GM21390 (cell line): Measurements from ENCODE around the gene C11orf65.
"Not testable (repeated sequence)": the region's sequence is repeated elsewhere in the genome, so short reads cannot be mapped to it uniquely, and the experiment has no call there.

Source experiments
- ATAC-seq: cut with Tn5 transposase; IDR thresholded peaks from one replicate; pipeline ENCODE4 v1.9.1; 2021; ENCODE audit not compliant: unreplicated experiment

Gene C11orf65

DNA sequence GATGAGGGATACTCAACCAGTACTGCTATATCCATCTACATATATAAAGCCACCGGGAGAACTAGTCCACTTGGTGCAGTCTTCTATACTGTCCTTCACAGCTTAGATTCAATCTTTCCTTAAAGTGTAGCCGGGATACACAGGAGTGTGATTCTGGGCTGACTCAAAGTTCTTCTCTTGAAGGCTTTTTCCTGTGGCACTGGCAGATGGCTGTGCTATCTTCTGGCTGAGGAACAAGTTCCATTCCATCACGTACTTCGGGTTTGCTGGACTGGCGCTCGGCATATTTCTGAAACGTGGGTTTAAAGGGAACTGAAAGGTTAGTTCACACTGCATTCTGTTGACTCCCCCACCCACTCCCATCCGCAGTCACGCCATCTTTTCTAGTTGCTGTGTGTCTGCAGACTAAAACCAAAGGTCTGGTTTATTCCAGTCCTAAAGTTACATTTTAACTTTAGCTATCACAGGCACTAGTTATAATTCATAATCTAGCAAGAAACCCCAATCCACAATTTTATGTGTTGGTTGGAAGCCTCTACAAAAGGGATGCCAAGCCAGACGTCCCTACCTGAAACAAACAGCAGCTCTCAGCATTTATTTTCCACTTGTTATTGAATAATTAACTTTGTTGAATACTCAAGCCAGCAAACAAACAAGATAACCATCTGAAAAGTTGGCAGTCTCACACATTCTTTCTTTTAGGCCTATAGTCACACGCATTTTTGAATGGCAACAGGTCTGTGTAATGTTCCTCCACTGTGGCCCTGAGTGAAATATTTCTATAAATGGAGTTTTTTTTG, 7.5 kb upstream of the C11orf65 start:
- ATAC-seq = no peak

DNA sequence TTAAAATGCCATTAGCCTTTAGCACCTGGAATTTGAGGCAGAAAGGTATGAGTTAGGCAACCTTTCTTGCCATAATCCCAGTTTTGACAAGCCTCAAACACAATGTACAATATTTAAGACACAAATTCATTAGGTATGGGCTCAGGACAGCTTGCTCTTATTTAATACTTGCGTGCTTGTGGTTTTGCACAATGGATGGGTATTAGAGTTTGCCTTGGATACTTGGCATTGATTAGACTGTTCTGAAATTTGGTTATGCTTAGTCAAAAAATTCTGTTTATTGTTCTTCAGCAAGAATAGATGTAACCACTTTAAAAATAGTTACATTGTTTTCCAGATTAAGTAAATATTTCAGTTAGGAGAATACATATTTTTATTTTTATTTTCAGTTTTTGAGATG, 5.4 kb upstream of the C11orf65 start:
- ATAC-seq = no peak

- ATAC-seq = no peak
These were observed 1.1 kb upstream of the C11orf65 start for GRCh38 chr11:108468478-108468864.

- ATAC-seq = no peak
These were observed 924 bp downstream of the C11orf65 start for GRCh38 chr11:108466405-108466804.

GRCh38 chr11:108453207-108453835, 14.0 kb downstream of the C11orf65 start:
- no peak for ATAC-seq

DNA sequence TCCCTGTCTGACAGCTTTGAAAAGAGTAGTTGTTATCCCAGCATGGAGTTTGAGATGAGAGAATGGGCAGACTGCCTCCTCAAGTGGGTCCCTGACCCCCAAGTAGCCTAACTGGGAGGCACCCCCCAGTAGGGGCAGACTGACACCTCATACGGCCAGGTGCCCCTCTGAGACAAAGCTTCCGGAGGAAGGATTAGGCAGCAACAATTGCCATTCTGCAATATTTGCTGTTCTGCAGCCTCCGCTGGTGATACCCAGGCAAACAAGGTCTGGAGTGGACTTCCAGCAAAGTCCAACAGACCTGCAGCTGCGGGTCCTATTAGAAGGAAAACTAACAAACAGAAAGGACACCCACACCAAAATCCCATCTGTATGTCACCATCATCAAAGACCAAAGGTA, 25.9 kb downstream of the C11orf65 start:
- ATAC-seq = not testable (repeated sequence)

- ATAC-seq = no peak
These were observed 30.7 kb downstream of the C11orf65 start for GRCh38 chr11:108436594-108436993.

GRCh38 chr11:108435066-108435465, 32.3 kb downstream of the C11orf65 start:
- ATAC-seq = no peak

- no peak for ATAC-seq
These were observed 34.5 kb downstream of the C11orf65 start for GRCh38 chr11:108432783-108433182.

DNA sequence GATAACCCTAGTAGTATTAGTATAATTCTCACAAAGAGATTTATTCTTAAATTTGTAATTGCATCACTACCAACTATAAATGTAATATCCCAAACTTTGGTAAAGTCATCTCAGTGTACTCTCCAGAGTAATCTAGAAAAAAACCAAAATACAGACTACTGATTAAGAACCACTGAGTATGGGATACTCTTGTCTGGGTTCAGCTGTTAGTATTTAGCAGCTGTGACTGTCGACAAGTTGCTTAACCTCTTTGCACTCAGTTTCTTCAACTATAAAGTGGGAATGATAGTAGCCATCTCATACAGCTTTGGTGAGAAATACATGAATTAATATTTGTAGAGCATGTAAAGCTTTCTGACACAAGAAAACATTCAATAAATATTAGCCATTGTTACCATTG, 35.3 kb downstream of the C11orf65 start:
- ATAC-seq = no peak

DNA sequence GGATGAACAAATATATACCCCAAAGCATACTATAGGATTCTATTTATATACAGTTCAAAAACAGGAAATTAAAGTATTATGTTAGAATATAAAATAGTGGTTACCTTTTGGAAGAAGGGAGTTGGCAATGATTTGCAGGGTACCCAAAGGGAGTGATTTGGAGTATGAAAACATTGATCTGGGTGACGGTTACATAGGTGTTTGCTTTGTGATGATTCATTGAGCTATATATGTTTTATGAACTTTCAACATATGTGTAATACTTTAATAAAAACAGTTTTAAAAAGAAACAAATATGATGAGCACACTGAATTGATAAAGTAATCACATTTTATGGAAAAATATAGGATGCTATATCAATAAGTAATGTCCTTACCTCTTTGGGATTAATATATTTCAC, 36.0 kb downstream of the C11orf65 start:
- no peak for ATAC-seq

DNA sequence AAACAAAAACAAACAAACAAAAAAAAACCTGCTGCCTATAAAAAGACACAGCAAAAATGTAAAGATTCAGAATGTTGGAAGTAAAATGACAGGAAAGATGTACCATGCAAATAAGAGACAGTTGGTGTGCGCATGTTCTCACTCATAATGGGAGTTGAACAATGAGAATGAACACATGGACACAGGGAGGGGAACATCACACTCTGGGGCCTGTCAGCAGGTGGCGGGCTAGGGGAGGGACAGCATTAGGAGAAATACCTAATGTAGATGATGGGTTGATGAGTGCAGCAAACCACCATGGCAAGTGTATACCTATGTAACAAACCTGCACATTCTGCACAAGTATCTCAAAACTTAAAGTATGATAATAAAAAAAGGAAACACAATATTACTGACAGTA, 49.8 kb downstream of the C11orf65 start:
- ATAC-seq = not testable (repeated sequence)

- ATAC-seq = no peak
These were observed 52.4 kb downstream of the C11orf65 start for GRCh38 chr11:108414958-108415357.

- no peak for ATAC-seq
These were observed 61.6 kb downstream of the C11orf65 start for GRCh38 chr11:108405706-108406105.

- no peak for ATAC-seq
These were observed 64.3 kb downstream of the C11orf65 start for GRCh38 chr11:108403052-108403451.

DNA sequence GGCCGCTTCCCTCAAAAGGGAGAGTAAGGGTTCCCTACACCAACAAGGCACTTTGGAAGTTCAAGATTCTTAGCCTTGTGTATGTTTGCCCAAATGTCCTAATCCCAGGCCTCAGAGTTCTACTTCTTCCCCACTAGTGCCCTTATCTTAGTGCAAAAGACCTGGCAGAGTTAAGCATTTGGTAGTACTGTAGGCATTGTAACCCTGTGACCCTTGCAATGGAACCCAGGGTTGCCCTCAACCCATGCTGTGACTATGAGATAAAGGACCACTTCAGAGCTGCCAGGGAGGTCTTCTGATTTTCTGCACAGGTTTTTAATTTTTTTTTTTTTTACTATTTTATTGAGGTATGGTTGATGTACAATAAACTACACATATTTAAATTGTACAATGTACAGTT, 65.1 kb downstream of the C11orf65 start:
- no peak for ATAC-seq

- ATAC-seq = no peak
These were observed 68.9 kb downstream of the C11orf65 start for GRCh38 chr11:108398439-108398838.

GRCh38 chr11:108396672-108397071, 70.7 kb downstream of the C11orf65 start:
- not testable (repeated sequence) for ATAC-seq

- ATAC-seq = no peak
These were observed 72.5 kb downstream of the C11orf65 start for GRCh38 chr11:108394744-108395284.

GRCh38 chr11:108393046-108393445, 74.3 kb downstream of the C11orf65 start:
- ATAC-seq = no peak

GRCh38 chr11:108392353-108392752, 75.0 kb downstream of the C11orf65 start:
- no peak for ATAC-seq

DNA sequence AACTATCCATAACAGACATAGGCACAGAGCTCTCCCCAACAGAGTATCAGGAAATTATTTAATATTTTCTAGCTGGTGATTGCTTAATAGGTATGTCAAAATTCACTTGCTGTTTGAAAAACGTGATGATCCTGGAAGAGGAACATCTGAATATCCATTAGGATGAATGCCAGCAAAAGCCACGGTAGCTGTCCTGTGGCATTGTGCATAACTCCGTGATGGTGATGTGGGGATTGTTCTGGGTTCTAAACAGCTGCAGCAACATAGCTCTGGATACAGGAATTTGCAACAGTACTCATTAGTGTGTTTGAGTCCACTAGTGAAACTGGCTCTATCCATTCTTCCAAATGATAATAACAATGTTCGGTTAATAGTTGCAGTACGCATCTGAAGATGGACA, 78.8 kb downstream of the C11orf65 start:
- ATAC-seq = no peak
